C4-2B (cell line): ENCODE results near the gene LVRN.

Experiments
- H3K27ac ChIP-seq: fragments of 450-650 bp; 2 replicates; pipeline ENCODE4 v1.5.1; 2017
- CTCF ChIP-seq: fragments of 450-650 bp; conservative IDR thresholded peaks from 2 replicates; pipeline ENCODE4 v1.5.1; 2017; ENCODE audit warnings: mild to moderate bottlenecking
- ZFX ChIP-seq: fragments of 450-650 bp; IDR thresholded peaks from 2 replicates; pipeline ENCODE4 v1.6.1; 2017

Gene LVRN

GRCh38 chr5:116032991-116033390 is 70.7 kb downstream of the LVRN start:
- no peak overlapping the region for H3K27ac ChIP-seq
- no peak for TF ChIP-seq CTCF
- TF ChIP-seq ZFX, result no peak

GRCh38 chr5:116035123-116035522 is 72.8 kb downstream of the LVRN start:
- TF ChIP-seq CTCF (no peak), ZFX (no peak)
- H3K27ac ChIP-seq, result no peak overlapping the region

GRCh38 chr5:116037236-116037822 is 75.1 kb downstream of the LVRN start:
- TF ChIP-seq CTCF (peak; percentile 53), ZFX (no peak)
- H3K27ac ChIP-seq, result no peak overlapping the region

- TF ChIP-seq ZFX (no peak), CTCF (no peak)
- no peak overlapping the region for H3K27ac ChIP-seq
Measured at GRCh38 chr5:116038817-116039216, 76.5 kb downstream of the LVRN start.

- TF ChIP-seq CTCF, result no peak
- no peak for TF ChIP-seq ZFX
- no peak overlapping the region for H3K27ac ChIP-seq
Measured at GRCh38 chr5:116042375-116042774, 80.1 kb downstream of the LVRN start.

GRCh38 chr5:116044073-116044472 is 81.8 kb downstream of the LVRN start:
- H3K27ac ChIP-seq, result no peak overlapping the region
- TF ChIP-seq CTCF, result no peak
- no peak for TF ChIP-seq ZFX

- no peak overlapping the region for H3K27ac ChIP-seq
- TF ChIP-seq CTCF, result no peak
- no peak for TF ChIP-seq ZFX
Measured at GRCh38 chr5:116045821-116046220, 83.5 kb downstream of the LVRN start.
